GM18861 (cell line): ENCODE results near the gene ARFGAP3.

Experiments
- ATAC-seq: cut with Tn5 transposase; IDR thresholded peaks from one replicate; pipeline ENCODE4 v1.9.1; 2021; ENCODE audit not compliant: unreplicated experiment

ARFGAP3 gene

DNA sequence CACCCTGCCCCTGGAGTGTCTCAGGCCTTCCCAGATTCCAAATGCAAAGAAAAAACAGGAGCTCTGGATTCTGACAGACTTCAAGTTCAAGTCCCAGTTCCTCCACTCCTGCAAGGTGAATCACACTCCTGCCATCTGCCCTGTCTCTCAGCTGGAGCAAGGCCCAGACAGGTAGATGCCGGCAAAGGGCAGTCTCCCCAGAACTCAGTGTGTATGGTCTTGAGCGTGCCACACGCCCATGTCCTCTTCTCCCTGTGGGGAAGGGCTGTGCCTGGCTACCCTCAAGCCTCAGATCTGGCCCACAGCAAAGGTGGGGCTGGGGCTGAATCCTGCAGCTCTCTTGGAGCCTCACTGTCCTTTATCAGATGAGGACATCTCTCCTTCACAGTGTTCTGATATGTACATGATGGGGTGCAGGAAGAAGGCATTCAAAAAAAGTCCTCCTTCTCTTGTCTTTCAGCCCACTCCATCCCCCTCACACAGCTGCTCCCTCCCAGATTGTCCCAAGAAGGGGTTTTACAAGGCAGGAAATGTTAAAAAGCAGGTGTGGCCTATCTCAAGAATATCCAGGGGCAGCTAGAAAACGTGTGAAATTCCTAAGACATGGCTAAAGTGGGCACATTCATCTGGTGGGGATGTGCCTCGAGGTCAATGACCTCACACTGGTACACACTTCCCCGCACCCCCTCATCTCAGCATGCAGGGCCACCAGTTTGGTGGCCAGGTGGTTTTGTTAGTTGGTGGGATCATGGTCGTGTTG lies 27.7 kb upstream of the ARFGAP3 start:
- no peak for ATAC-seq

DNA sequence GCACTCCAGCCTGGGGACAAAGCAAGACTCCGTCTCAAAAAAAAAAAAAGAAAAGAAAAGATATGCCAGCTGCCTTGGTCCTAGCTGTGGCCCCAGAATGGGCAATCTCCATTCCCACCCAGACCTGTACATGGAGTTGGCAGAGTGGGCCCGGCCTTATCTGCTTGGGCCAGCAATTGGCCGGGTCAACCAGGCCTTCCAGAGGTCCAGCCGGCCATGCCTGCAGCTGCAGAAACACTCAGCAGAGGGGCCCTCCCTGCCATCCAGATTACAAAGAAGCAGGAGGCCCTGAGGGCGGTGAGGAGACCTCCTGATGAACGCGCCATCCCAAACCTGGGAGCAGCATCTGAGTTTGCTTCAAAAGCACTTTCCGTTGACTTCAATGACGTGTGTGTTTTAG lies 26.9 kb upstream of the ARFGAP3 start:
- ATAC-seq, result no peak

DNA sequence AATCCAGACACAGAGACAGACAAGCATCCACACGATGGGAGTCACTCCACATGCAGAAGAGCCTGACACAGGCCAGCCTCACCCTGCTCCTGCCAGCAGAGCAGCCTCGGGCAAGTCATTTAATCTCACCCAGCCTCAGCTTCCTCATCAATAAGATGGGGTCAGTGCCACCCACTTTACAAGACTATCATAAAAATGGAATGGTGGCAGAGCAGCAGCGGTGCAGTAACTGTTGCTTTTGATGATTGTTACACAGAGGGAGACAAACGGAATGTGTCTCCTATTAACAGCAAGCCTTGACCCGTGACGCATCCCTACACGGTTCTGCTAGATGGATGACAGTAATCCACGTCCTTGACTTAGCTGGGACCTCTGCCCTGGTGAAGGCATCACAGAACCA lies 26.0 kb upstream of the ARFGAP3 start:
- ATAC-seq, result no peak

DNA sequence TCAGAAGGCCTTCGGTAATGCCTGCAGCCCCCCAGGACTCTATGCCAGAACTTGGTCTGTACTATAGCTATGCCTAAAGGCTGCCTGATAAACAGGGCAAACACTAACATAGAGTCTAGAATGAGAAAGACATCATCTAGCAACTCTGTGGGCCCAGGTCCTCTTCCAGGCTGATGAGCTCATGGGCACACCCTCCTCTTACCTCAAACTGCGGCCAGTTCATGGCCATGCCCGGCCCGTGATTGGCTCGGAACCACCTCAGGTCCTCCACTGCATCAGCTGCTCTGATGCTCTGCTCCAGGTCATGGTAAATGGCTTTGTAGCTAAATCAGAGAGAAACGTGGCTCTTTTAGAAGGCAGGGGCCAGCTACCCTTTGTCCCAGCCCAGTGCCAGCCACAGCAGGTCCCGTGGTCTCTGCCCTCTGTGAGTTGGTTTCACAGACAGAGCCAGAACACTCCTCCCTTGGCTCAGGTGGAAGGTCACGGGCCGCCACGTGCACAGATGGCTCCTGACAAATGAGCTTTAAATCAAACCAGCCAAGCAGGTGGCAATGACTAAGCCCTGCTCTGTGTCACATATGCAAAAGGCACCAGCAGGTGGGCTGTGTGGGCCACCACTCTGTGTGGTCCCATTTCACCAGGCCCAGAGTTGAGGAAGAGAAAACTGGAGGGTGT lies 25.0 kb upstream of the ARFGAP3 start:
- no peak for ATAC-seq

DNA sequence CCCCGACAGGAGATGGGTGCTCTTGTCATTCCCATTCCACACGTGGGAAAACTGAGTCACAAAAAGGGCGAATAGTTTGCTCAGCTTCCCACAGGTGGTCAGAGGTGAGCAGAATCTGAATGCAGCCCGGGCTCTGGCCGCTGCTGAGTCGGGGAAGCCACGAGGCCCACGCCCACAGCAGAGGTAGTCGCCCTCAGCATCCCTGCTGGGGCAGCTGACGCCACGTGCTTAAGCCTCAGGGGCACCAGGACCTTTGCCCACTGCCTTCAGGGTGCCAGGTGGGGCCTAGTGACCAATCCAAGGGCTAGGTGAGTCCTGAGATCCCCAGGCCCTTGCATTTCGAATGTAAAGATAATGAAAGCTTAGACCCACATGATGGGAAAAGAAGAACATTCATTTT lies 24.2 kb upstream of the ARFGAP3 start:
- ATAC-seq, result no peak

DNA sequence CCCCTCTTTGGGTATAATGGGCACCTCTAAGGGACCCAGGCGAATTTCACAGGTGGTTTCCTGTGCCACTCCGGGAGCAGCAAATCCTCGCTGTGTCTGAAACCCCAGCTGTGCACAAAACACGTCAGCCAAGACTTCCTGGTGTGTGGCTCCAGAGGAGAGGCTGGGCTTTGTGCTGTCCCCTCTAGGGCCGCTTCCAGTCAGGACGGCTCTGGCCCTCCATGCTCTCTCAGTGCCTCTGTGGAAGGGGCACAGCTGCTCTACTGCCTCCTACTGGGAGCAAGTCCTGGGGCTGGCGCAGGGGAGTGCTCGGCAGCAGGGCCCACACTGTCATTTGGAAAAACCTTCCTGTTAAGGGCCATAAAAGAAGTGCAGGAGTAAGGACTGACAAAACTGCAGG lies 23.7 kb upstream of the ARFGAP3 start:
- no peak for ATAC-seq

DNA sequence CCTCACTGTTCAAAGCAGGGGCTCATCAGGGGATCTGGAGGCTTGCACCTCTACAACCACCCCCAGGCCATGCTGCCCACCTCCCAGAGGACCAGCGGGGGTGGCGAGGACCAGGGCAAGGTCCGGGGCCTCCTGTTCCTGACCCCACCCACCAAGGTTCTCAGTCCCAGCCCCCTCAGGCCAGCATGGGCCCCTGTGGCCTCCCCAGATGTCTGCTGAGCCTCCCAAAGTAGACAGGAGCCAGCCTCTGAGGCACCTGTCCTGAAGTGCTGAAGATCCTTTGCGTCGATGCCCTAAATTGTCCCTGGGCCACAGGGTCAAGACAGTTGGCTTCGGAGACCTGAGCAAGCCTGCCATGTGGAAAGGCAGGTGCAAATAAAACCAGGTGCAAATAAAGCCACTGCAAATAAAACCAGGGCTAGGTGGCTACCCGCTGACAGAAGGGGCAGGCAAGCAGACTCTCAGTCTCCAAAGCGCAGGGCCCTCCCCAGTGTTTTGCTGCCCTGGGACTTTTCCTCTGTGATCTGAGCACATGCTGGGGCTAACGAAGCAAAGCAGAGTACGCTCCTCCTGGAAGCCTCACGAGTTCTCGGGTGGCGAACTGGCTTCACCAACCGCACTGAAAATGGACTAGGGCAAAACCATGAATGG lies 22.4 kb upstream of the ARFGAP3 start:
- no peak for ATAC-seq

DNA sequence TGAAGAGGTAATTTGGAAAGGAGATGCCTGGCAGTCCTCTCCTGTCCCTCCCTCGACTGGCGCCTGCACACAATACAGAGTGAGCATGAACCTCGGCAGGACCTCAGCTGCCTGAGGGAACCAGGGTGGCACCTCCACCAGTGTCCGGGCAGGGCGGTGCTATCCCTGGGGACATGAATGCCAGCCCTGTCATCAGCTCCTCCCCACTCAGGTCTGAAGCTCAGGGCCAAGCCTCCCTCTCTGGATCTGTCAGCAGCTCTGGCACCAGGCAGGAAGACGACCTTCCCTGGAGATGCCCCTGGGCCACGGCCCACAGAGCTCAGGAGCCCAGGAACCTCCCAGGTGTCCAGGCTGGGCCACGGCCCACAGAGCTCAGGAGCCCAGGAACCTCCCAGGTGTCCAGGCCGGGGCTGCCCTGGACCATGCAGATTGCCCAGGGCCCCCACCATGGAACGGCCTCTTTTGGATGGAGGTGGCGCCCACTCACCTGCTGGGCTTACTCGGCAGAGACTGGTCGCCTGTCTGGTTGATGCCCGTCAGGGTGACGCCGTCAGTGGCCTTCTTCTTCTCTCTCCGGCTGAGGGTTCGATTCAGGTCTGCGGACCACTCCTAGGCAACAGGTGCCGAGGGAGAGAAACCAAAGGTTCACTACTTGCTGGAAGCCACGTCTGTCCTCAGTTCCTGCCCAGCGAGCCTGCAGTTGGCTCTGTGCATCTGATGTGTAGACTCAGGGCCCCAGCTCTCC lies 21.7 kb upstream of the ARFGAP3 start:
- ATAC-seq, result no peak

DNA sequence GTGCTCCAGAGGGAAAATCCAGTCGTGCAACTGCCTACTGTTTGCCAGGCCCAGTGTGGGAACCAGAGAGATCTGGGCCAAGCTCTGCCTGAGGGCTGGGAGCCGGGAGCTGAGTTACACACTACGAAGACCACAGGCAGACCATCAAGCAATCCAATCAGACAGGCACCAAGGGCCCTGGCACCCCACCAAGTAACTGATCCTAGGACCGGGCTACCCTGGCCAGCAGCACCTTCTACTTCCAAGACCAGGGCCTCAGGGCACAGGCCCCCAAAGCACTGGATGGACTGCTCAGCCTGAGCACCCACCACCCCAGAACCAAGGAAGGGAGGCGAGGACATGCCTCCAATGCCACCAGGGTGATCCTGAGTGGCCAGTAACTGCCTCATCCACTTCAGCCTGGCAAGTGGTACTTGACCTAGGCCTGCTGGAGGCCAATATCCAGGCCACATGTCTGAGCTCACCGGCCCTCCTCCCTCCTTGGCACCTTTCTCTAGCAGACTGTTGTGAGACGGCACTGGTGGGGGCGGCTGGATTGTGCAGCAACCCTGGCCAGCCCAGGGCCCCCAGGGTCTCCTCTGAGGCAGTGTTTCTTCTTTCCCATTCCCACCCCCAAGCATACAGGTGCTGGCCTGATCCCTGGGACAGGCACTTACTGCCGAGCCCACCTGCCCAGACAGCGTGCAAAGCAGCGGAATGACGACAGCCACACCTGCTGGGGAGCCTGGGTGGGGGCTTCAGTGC lies 20.7 kb upstream of the ARFGAP3 start:
- ATAC-seq, result no peak

DNA sequence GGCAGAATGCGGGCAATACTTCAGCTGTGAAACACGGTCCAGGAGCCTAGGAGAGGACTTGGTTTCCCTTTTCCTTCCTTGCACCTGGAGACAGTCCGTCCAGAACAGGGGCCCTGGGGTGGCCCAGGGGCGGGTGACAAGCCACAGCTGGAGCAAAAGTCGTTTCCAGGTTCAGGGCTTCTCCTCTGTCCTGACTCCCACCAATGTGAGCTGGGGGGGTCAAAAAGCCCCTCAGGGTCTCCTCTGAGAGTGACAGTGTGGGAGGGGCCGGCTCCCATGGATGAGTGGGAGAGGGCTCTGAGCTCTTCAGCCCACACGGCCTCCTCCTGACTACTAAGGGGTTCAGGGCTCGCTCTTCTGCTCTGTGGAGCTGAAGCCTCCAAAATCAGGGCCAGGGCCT lies 20.1 kb upstream of the ARFGAP3 start:
- ATAC-seq, result no peak

DNA sequence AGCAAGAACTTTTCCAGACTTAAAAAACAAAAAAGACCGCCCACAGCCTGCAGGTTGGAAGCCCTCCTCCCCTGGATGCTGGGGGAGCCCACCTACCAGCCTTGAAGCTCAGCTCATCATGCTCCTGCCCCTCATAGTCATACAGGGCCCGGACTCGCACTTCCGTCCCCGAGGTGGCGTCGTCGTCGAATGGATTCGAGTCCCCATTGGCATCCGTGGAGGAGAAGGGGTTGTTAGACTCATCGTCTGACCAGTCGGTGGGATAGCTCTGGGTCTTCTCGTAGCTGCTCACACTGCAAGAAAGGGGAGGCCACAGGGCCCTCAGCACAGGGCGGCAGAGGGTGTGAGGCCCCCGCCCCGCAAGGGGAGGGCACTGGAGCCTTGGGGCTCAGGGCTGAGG lies 19.0 kb upstream of the ARFGAP3 start:
- no peak for ATAC-seq

DNA sequence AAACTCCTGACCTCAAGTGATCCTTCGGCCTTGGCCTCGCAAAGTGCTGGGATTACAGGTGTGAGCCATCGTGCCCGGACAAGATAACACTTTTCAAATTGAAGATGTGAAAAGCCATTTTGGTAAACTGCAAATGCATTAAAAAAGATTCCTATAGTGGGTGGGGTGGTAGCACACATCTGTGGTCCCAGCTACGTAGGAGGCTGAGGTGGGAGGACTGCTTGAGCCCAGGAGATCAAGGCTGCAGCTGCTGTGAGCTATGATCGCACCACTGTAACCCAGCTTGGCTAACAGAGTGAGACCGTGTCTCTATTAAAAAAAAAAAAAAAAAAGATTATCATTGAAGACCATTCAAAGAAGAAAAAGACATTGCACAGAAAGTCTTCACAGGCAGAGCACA lies 16.9 kb upstream of the ARFGAP3 start:
- ATAC-seq, result no peak

DNA sequence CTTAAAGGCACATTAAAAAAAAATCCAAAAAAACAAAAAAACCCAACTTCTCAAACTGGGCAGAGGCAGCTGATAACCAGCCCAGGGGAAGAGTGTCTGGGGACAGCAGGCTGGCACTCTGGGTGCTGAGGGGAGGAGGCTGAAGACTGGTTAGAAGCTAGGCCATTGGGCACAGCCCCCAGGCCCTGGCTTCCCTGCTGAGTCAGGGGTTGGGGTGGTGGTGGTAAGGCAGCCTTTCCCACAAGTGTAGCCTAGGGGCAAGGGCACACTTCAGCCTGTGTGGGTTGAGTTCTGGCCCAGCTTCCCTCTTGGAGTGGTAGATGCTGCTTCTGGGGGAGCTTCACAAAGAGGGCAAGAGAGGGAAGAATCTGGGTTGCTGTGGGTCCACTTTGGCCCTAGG lies 16.3 kb upstream of the ARFGAP3 start:
- no peak for ATAC-seq

DNA sequence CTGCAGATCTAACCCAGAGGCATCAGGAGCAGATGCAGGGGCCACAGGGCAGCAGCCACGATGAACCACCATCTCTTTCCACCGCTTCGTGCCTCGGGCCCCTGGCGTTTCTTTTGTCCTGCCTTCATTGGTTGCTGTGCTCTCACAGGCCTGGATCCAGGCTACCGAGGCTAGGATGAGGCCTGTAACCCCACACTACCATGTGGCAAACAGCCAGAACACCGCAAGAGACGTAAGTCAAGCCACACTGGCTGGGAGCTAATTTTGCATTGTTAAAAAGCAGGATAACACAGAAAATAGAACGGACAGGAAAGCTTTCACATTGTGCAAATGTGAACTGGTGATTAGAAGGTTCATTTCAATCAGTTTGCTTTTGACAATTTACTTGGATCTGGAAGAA lies 15.7 kb upstream of the ARFGAP3 start:
- ATAC-seq, result no peak

DNA sequence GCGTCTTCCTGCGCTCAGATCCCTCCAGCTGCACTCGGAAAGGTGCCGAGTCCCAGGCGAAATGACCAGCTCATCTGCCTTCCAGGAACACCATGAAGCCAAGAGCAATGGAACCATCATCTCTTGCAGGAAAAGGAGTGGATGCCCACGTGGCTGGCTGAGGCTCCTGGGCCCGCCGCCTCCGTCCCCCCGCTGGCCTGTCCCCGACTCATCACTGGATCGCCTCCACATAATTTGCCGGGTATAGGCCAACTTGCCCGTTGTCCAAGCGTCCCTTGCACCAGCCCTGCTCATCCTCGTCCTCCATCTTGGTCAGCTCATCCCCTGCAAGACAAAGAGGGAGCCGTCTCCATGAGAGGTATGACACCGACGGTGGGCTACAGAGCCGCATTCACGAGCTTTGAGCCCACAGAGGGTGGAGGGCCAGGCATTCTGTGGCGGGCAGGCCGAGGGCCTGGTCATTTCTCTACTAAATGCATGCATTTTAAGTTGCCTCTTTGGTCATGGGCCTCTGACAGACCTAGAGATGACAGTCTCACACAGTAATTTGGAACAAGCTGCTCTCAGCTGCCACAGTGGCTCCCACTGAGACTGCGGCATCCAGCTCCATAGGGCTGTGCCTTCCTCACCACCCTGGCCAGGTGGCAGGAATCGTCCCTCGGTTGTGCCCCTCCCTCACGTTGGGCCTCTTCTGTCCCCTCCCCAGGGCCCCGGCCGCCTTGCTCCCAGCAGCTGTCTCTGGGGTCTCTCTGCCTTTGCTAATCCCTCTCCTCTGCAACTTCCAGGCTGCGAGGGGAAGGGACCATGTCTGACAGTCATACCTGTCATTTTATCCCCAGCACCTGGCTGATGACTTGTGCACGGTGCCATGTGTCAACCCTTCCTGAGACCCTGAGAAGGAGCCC lies 14.3 kb upstream of the ARFGAP3 start:
- ATAC-seq, result no peak

DNA sequence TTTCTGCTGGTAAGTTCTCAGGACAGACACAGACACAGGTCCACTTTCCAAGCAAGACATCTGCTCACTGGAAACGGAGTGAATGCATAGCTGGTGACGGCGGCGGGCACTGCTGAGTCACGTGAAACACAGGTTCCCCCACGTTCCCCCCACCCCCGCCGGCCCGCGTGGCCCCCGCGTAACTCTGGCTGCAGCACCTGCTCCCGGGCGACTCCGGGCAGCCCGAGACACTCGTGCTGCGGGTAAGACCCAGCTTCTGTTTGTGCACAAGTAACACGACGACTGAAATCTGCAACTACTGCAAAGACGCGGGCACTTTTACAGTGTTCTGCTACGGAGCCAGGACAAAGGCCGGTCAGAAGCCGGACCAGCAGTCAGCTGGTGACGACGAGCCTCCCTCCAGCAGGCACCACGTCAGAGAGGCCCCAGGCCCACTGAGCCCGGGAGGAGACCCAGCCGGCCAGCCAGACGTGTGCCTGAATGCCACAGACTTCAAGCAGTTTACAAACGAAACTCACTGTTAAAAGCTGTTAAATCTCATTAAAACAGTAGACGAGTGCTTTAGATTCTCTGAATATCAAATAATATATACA lies 12.9 kb upstream of the ARFGAP3 start:
- no peak for ATAC-seq

DNA sequence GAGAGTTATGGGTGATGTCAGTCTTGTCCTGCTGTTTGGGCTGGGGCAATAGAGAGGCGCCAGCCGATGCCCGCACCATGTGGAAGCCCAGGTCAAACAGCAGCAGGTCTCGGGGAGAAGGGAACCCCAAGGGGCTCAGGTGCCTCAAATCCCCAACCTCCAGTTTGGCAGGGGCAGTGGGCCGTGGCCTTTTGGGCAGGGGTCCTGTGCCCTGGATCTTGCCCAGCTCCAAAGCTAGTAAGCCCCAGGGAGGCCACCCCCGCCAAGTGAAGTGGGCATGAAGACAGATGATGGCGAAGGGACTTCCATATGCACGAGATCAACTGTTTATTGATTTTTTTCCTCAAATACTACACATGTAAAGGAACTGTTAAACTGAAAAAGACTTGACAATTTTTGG lies 12.4 kb upstream of the ARFGAP3 start:
- ATAC-seq, result no peak

DNA sequence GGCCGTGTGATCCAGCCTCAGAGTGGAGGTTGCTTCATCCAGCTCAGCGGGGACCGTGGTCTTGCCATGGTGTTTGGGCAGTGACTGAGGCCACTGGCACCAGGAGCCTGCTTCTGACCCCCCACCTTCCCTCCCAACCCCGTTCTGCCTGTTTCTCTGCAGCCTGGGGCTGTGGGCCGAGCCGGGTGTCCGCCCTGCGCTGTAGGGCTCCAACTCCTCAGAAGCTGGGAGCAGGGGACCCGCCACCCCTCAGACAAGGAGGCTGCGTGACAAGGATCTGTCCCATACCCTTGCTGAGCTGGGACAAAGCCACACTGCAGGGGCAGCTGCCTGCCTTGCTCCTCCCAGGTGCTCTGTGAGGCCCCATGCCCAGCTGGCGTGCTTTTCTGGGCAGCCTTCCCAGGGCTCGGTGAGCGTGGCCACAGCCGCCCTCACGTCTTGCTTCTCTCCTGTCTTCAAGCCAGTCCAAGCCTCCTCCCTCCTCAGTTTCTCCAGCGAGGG lies 11.7 kb upstream of the ARFGAP3 start:
- ATAC-seq, result no peak

DNA sequence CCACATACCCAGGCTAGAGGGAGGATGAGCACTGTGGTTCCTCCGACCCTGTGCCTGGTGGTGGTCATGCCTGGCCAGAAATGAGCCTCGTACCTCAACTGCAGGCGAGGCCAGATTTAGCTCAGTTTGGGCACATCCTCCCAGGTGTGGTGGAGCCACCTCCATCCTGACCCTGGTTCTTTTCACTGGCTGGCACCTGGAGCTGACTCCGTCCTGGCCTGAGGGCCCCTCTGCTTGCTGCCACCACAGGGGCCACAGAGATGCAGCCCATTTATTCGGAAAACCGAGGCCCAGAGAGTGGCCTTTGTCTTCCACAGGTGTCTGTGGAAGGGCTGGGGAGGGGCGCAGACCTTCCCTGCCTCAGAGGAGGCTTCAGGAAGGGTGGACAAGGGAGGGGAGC lies 9.0 kb upstream of the ARFGAP3 start:
- no peak for ATAC-seq
